Endodermal cell (in vitro differentiated cells): ENCODE measurements around the gene PPP1R18. TPM values are rescaled to one million over a fixed set of nuclear protein-coding genes. Genes with fewer than 3 reads are reported as not detected.

Source experiments
- DNase-seq: peaks from one replicate; pipeline ENCODE4 v3.0.0-alpha.2; 2017
- H3K27ac ChIP-seq: 2 replicates; pipeline ENCODE4 v1.5.1; 2013; ENCODE audit warnings: mild to moderate bottlenecking, low read depth, low read length, moderate library complexity
- H3K27me3 ChIP-seq: 2 replicates; pipeline ENCODE4 v1.6.1; 2013; ENCODE audit warnings: mild to moderate bottlenecking, low read length, moderate library complexity; ENCODE audit not compliant: insufficient read depth, control insufficient read depth, poor library complexity, severe bottlenecking
- H3K36me3 ChIP-seq: 2 replicates; pipeline ENCODE4 v1.7.0; 2013; ENCODE audit warnings: mild to moderate bottlenecking, low read length, moderate library complexity; ENCODE audit not compliant: control insufficient read depth, insufficient read depth
- H3K4me1 ChIP-seq: one replicate; pipeline ENCODE4 v1.7.0; 2013; ENCODE audit warnings: low read length; ENCODE audit not compliant: control insufficient read depth, insufficient read depth
- H3K4me3 ChIP-seq: 2 replicates; pipeline ENCODE4 v1.5.1; 2013; ENCODE audit warnings: mild to moderate bottlenecking, low read length, moderate library complexity
- H3K9ac ChIP-seq: 2 replicates; pipeline ENCODE4 v1.6.1; 2013; ENCODE audit warnings: mild to moderate bottlenecking, low read length, moderate library complexity; ENCODE audit not compliant: poor library complexity, severe bottlenecking; ENCODE audit errors: extremely low read depth
- H3K9me3 ChIP-seq: 2 replicates; pipeline ENCODE4 v1.6.1; 2013; ENCODE audit warnings: mild to moderate bottlenecking, low read length, moderate library complexity; ENCODE audit not compliant: control insufficient read depth
- H3K27ac Mint-ChIP-seq: 2 replicates; pipeline ENCODE4 v1.8.0; 2020; ENCODE audit warnings: mixed read lengths
- H3K27me3 Mint-ChIP-seq: 2 replicates; pipeline ENCODE4 v1.8.0; 2021; ENCODE audit warnings: mild to moderate bottlenecking, mixed read lengths; ENCODE audit not compliant: insufficient read depth
- H3K36me3 Mint-ChIP-seq: 2 replicates; pipeline ENCODE4 v1.8.0; 2020; ENCODE audit warnings: low read depth, mixed read lengths
- H3K4me1 Mint-ChIP-seq: 2 replicates; pipeline ENCODE4 v1.8.0; 2020; ENCODE audit warnings: mixed read lengths
- H3K4me3 Mint-ChIP-seq: 2 replicates; pipeline ENCODE4 v1.8.0; 2020; ENCODE audit warnings: mild to moderate bottlenecking, moderate library complexity, mixed read lengths
- H3K9me3 Mint-ChIP-seq: 2 replicates; pipeline ENCODE4 v1.8.0; 2020; ENCODE audit warnings: mild to moderate bottlenecking, mixed read lengths
- WGBS, 2 experiments: methylation state at CpG; one replicate each; pipeline versions ENCODE4 v1.1.5 to v1.1.7; 2013; ENCODE audit warnings: missing lambda C conversion rate in 2 of 2, mixed read lengths in 1 of 2; ENCODE audit not compliant: insufficient coverage in 1 of 2, insufficient read length in 1 of 2; 5-methylcytosine and 5-hydroxymethylcytosine counted together
- total RNA-seq, 2 donors: library from RNA; stranded (reverse); fragmentation: NEBNext Ultra II Directional in 1 of 2; extraction: Animal tissue kit (Norgen Biotek cat#: 25700) in 1 of 2; gene quantifications; 2 replicates in 1 of 2; 3 replicates in 1 of 2; pipeline ENCODE4 v1.2.1, GENCODE V29; 2021
- TF ChIP-seq, protein P1 (sequence below): fragments of 200-600 bp; sonication (generic); conservative IDR thresholded peaks from 2 replicates; pipeline ENCODE4 v1.5.0; 2021; ENCODE audit warnings: antibody characterized with exemption, mild to moderate bottlenecking

PPP1R18 gene
- total RNA-seq, 2 donors from 2014 or later = 27.6 to 31.4 TPM

DNA sequence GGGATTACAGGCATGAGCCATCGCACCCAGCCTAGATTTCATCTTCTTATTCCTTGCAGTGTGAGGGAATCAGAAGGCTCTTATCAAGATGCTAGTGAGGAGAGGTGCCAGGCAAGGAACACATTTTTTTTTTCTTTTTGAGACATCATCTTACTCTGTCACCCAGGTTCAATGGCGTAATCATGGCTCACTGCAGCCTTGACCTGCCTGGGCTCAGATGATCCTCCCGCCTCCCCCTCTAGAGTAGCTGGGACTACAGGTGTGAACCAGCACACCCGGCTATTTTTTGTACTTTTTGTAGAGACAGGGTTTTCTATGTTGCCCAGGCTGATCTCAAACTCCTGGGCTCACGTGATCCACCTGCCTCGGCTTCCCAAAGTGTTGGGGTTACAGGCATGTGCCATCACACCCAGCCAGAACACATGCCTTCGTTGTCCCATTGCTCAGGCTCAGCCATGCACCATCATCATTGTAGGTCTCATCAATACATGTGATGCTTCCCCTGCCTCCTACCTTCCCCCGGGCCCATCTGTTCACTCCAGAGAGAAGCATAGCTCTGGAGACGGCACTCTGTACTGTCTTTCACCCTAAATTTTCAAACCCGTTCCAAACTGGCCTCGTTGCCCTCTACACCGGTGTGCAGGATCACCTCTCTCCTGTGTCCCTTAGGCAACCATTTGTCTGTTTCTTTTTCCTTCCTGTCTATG is 45.9 kb upstream of the PPP1R18 start:
- Mint-ChIP-seq H3K27me3 (no peaks in the 10 kb centered on the region), H3K4me1 (peaks cover 9% of the 10 kb centered on the region), H3K27ac (no peak overlapping the region), H3K36me3 (peaks cover 72% of the 10 kb centered on the region), H3K9me3 (no peaks in the 10 kb centered on the region), H3K4me3 (no peak overlapping the region)
- DNase-seq = no peak
- Histone ChIP-seq H3K4me3 (no peak overlapping the region), H3K36me3 (peaks cover 57% of the 10 kb centered on the region), H3K4me1 (no peaks in the 10 kb centered on the region), H3K9ac (no peak overlapping the region), H3K27ac (no peak overlapping the region), H3K27me3 (no peaks in the 10 kb centered on the region), H3K9me3 (no peaks in the 10 kb centered on the region)
- TF ChIP-seq, protein P1, sequence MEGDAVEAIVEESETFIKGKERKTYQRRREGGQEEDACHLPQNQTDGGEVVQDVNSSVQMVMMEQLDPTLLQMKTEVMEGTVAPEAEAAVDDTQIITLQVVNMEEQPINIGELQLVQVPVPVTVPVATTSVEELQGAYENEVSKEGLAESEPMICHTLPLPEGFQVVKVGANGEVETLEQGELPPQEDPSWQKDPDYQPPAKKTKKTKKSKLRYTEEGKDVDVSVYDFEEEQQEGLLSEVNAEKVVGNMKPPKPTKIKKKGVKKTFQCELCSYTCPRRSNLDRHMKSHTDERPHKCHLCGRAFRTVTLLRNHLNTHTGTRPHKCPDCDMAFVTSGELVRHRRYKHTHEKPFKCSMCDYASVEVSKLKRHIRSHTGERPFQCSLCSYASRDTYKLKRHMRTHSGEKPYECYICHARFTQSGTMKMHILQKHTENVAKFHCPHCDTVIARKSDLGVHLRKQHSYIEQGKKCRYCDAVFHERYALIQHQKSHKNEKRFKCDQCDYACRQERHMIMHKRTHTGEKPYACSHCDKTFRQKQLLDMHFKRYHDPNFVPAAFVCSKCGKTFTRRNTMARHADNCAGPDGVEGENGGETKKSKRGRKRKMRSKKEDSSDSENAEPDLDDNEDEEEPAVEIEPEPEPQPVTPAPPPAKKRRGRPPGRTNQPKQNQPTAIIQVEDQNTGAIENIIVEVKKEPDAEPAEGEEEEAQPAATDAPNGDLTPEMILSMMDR = no peak
- WGBS, 2 experiments = 95 to 96% methylated on average over 11 to 12 of the region's 12 CpGs

DNA sequence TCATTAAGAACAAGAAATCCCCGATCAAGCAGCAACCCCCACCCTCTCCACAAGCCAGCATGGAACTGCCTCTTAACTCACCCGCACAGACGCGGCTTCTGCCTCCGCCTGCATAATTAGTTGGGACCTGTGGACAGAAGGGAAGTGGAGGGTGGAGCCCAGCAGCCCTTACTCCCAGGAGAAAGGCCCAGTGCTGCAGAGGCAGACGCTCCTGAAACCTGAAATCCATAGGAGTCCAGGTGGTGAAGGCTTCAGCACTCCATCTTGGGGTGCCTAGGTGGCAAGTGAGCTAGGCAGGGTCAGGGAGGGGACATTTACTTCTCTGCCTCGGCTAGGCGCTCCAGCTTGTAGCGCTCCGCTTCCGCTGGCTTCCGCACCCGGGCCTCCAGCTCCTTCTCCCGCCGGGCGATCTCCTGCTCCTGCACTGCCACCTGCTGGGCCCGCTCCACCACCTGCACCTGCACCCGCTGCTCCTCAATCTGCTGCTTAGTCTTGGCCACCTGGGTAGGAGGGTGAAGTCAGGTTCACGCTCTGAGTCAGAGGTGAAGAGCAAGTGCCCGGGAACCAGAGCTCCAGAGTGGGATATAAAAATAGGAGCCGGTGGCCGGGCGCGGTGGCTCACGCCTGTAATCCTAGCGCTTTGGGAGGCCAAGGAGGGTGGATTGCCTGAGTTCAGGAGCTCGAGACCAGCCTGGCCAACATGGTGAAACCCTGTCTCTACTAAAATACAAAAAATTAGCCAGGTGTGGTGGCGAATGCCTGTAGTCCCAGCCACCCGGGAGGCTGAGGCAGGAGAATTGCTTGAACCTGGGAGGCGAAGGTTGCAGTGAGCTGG is 44.4 kb upstream of the PPP1R18 start:
- peak overlapping the region; percentile 92 for H3K27ac Mint-ChIP-seq
- H3K9me3 Mint-ChIP-seq = no peaks in the 10 kb centered on the region
- peaks cover 9% of the 10 kb centered on the region for H3K4me1 Mint-ChIP-seq
- 80 to 87% methylated on average over 11 to 30 of the region's 30 CpGs for WGBS, 2 experiments
- H3K27me3 ChIP-seq = no peaks in the 10 kb centered on the region
- no peaks in the 10 kb centered on the region for H3K27me3 Mint-ChIP-seq
- no peak overlapping the region for H3K9ac ChIP-seq
- no peaks in the 10 kb centered on the region for H3K4me1 ChIP-seq
- peaks cover 48% of the 10 kb centered on the region for H3K36me3 ChIP-seq
- H3K4me3 ChIP-seq = no peak overlapping the region
- H3K4me3 Mint-ChIP-seq = no peak overlapping the region
- peak; percentile 94 for DNase-seq
- TF ChIP-seq, protein P1 = peak; percentile 82
- H3K9me3 ChIP-seq = no peaks in the 10 kb centered on the region
- no peak overlapping the region for H3K27ac ChIP-seq
- peaks cover 65% of the 10 kb centered on the region for H3K36me3 Mint-ChIP-seq

DNA sequence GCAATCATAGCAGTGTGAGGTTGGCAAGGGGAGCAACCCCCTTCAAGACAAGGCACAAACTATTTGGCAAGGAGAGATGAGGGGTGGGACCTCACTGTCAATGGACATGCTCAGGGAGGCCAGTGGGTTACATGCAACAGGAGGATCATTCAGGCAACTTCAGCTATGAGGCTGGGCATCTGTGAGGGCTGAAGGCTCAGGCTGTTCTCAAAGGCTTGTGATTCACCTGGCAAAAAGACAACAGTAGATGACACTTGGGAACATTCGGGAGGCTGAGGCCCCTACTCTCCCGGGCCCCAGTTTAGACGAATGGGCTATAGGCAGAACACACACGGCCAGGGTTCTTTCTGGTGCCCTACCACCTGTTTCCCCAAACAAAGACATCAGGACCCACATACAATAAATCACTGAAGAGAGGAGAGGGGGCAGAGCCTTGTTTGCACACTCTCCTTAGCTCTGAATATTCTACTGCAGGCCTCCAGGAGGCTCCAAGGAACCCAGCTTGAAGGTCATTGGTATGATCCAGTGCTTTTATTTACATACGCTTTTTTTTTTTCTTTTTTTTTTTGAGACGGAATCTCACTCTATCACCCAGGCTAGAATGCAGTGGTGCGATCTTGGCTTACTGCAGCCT is 41.6 kb upstream of the PPP1R18 start:
- no peak overlapping the region for H3K9ac ChIP-seq
- H3K27me3 ChIP-seq = no peaks in the 10 kb centered on the region
- Mint-ChIP-seq H3K4me3 (no peak overlapping the region), H3K9me3 (no peaks in the 10 kb centered on the region), H3K4me1 (peaks cover 22% of the 10 kb centered on the region), H3K36me3 (peaks cover 76% of the 10 kb centered on the region), H3K27ac (peak overlapping the region; percentile 78), H3K27me3 (no peaks in the 10 kb centered on the region)
- no peak overlapping the region for H3K27ac ChIP-seq
- H3K9me3 ChIP-seq = no peaks in the 10 kb centered on the region
- no peak overlapping the region for H3K4me3 ChIP-seq
- peaks cover 62% of the 10 kb centered on the region for H3K36me3 ChIP-seq
- 78 to 87% methylated on average over 5 to 7 of the region's 7 CpGs for WGBS, 2 experiments
- no peak for DNase-seq
- TF ChIP-seq, protein P1 = peak; percentile 46
- no peaks in the 10 kb centered on the region for H3K4me1 ChIP-seq
